ENCODE measurements around the gene SERPINI1.

- no peak for TF ChIP-seq CSDC2 (CRISPR knock-in tag; IDR thresholded peaks at IDR 0.05)
- no peak for TF ChIP-seq PPARA (CRISPR knock-in tag; IDR thresholded peaks at IDR 0.05; ENCODE audit: borderline replicate concordance)
- no peak for TF ChIP-seq RARB (CRISPR knock-in tag; IDR thresholded peaks at IDR 0.05)
Measured at GRCh38 chr3:167729591-167729990, 5.9 kb upstream of the SERPINI1 start.

All from SK-N-SH treated with all-trans-retinoic acid at 6 μM for 48 hours (cell line).